ENCODE results near the gene SPANXD.
"Not testable (repeated sequence)": the region's sequence is repeated elsewhere in the genome, so short reads cannot be mapped to it uniquely, and the experiment has no call there.

The SPANXD gene, protein sequence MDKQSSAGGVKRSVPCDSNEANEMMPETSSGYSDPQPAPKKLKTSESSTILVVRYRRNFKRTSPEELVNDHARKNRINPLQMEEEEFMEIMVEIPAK

DNA sequence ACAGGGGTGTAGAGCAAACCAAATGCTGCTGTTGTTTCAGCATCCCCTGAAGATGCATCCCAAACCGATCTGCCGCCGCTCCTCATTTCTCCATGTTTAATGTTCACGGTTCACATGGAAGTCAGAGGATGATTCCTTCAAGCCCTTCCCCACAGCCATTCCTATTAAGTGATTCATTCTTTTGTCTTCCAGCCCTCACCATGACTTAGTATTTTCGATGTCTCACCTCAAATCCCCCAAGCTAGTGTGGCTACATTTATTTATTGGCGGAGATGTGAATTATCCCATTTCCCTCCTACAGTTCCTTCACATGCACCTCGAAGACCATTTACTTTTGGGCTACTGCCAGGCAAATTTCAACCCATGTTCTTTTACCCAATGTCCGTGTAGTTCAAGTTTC is at the start of gene SPANXD:
SPANXD (minus strand) TSS at position 101 of the 400 bp plus-strand sequence. CDS start 334 bp downstream, outside the sequence.
- not testable (repeated sequence) for DNase-seq (ENCODE audit: low read depth)

DNA sequence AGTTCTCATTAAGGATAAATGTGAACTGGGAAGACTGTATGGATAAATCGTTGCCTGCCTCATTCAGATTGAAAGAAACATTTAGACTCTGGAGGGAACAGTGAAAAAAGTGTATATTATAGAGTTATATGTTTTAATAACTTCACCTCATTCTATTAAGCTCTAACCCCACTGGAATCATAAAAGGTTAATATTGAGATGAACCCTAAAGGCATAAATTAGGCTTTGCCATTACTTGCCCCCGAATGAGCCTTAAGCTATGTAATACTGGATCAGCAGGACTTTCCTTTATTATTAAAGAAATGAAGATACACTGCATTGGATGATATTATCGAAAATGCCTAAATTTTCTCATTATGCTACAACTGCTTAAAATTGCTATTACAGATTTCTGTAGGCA is 44.1 kb upstream of the SPANXD start:
- DNase-seq (ENCODE audit: low read depth), result no peak

GRCh38 chrX:141736656-141737055 is 38.1 kb upstream of the SPANXD start:
- no peak for DNase-seq (ENCODE audit: low read depth)

DNA sequence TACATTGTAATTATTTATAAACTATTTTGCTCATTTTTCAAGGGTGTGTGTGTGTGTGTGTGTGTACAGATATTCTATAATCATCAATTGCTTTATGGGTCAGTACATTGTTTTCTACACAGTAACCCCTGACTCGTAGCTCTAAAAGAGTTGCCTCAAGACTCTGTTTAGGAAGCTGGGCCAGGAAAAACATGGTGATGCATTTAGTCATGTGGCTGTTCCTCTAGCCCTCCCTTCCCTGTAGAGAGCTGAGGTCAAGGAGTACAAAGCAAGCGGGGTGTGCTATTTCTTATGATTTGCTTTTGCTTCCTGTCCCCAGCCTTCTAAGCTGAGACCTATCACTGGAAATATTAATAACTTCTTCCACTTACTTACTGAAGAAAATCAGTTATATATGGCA is 34.8 kb upstream of the SPANXD start:
- DNase-seq (ENCODE audit: low read depth), result peak; percentile 79

DNA sequence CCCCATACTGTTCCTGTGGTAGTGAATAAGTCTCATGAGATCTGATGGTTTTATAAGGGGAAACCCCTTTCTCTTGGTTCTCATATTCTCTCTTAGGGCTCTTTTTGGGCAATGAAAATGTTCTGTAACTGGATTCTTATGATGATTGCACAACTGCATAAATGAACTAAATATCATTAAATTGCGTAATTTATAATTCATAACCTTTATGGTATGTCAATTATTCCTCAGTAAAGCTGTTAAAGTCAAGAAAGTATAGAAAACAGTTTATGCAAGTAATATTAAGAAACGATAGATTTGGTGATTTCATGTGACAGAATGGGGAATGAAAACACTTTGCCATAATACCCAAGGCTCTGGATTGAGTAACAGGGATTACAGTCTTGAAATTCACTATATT is 33.5 kb upstream of the SPANXD start:
- peak; percentile 70 for DNase-seq (ENCODE audit: low read depth)

- peak; percentile 51 for DNase-seq (ENCODE audit: low read depth)
Measured at GRCh38 chrX:141724186-141724585, 25.6 kb upstream of the SPANXD start.

DNA sequence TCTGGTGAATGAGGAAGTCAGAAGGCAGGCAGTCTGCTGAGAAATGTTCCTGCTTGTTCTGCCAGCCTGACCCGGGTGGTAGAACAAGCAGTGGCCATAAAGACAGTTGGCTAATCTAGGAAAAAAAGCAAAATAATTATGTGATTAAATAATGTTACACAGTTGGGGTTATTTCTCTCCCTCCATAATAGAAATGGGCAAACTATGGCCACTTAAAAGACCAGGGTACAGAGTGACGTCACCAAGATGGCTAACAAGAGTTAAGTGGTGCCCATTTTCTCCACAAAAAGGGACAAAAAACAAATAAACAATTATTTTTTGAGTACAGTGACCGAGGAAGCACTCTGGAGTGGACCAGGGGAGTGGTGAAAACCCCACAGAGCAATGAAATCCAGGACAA is 16.1 kb upstream of the SPANXD start:
- no peak for DNase-seq (ENCODE audit: low read depth)

- DNase-seq (ENCODE audit: low read depth), result peak; percentile 17
Measured at GRCh38 chrX:141701072-141701471, 2.5 kb upstream of the SPANXD start.

- DNase-seq (ENCODE audit: low read depth), result peak; percentile 11
Measured at GRCh38 chrX:141673946-141674345, 24.6 kb downstream of the SPANXD start.

DNA sequence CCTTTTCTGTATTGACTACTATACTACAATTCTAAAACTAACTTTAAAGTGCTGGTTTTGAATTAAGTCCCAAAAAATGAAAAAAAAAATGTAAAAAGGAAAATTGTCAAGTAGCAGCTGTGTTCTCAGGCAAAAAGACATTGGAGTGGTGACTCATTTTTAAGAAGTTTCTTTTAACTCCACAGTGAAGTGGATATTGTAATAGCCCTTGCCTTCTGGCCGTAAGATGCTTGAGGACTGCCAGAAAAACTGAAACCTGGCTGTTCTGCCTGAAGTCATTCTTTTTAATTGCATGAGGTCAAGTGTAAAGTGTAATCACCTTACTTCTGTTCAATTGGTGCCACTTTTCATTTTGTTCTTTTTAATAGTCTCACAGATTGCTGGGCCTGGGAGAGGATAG is 28.9 kb downstream of the SPANXD start:
- peak; percentile 11 for DNase-seq (ENCODE audit: low read depth)

GRCh38 chrX:141668371-141668770 is 30.2 kb downstream of the SPANXD start:
- peak; percentile 2 for DNase-seq (ENCODE audit: low read depth)

GRCh38 chrX:141662781-141663180 is 35.8 kb downstream of the SPANXD start:
- no peak for DNase-seq (ENCODE audit: low read depth)

GRCh38 chrX:141652286-141652685 is 46.3 kb downstream of the SPANXD start:
- DNase-seq (ENCODE audit: low read depth), result no peak
